Ishikawa (cell line): ENCODE measurements around the gene KIF12.

Source experiments
- CEBPB ChIP-seq: IDR thresholded peaks from 2 replicates; pipeline ENCODE4 v1.6.1; 2012
- CREB1 ChIP-seq: IDR thresholded peaks from 2 replicates; pipeline ENCODE4 v1.6.1; 2012; ENCODE audit warnings: low read depth
- EGR1 ChIP-seq: IDR thresholded peaks from 2 replicates; pipeline ENCODE4 v1.6.1; 2012
- EP300 ChIP-seq: IDR thresholded peaks from 2 replicates; pipeline ENCODE4 v1.6.1; 2012; ENCODE audit warnings: borderline replicate concordance
- FOXM1 ChIP-seq: IDR thresholded peaks from 2 replicates; pipeline ENCODE4 v1.6.1; 2012; ENCODE audit warnings: low read depth, borderline replicate concordance
- MAX ChIP-seq: IDR thresholded peaks from 2 replicates; pipeline ENCODE4 v1.6.1; 2012
- NFIC ChIP-seq: IDR thresholded peaks from 2 replicates; pipeline ENCODE4 v1.6.1; 2012
- RAD21 ChIP-seq: IDR thresholded peaks from 2 replicates; pipeline ENCODE4 v1.6.1; 2012; ENCODE audit warnings: low read depth
- REST ChIP-seq: IDR thresholded peaks from 2 replicates; pipeline ENCODE4 v1.6.1; 2012; ENCODE audit warnings: low read depth, mild to moderate bottlenecking
- TAF1 ChIP-seq: IDR thresholded peaks from 2 replicates; pipeline ENCODE4 v1.6.1; 2012; ENCODE audit warnings: low read depth, mild to moderate bottlenecking
- TCF12 ChIP-seq: IDR thresholded peaks from 2 replicates; pipeline ENCODE4 v1.6.1; 2012; ENCODE audit warnings: low read depth
- TEAD4 ChIP-seq: IDR thresholded peaks from 2 replicates; pipeline ENCODE4 v1.6.1; 2012
- USF1 ChIP-seq: IDR thresholded peaks from 2 replicates; pipeline ENCODE4 v1.6.1; 2012
- YY1 ChIP-seq: IDR thresholded peaks from 2 replicates; pipeline ENCODE4 v1.6.1; 2012; ENCODE audit warnings: low read depth
- ZBTB7A ChIP-seq: IDR thresholded peaks from 2 replicates; pipeline ENCODE4 v1.6.1; 2012; ENCODE audit warnings: low read depth

KIF12 gene

GRCh38 chr9:114098936-114099668 lies at the start of gene KIF12:
Gene KIF12, minus strand, starts transcription at chr9:114099292. Its CDS starts 16 bp downstream, at chr9:114099276.
- TF ChIP-seq REST (no peak), RAD21 (no peak), MAX (0 out of 2 replicates have a peak, but pooled peaks have one; percentile 37), TCF12 (no peak)

GRCh38 chr9:114146735-114147134 lies 47.6 kb upstream of the KIF12 start:
- TF ChIP-seq TAF1 (no peak), TEAD4 (no peak), EP300 (no peak), CREB1 (no peak), MAX (no peak), YY1 (no peak), EGR1 (no peak), CEBPB (no peak), REST (no peak), RAD21 (no peak), NFIC (no peak), ZBTB7A (no peak), FOXM1 (no peak), USF1 (no peak), TCF12 (no peak)

GRCh38 chr9:114143234-114143633 lies 44.1 kb upstream of the KIF12 start:
- TF ChIP-seq RAD21 (no peak), TCF12 (no peak)

- no peak for TF ChIP-seq YY1
- no peak for TF ChIP-seq REST
- TF ChIP-seq RAD21, result no peak
- no peak for TF ChIP-seq EGR1
Observed at GRCh38 chr9:114141553-114142402, 42.7 kb upstream of the KIF12 start.

GRCh38 chr9:114140850-114141249 lies 41.8 kb upstream of the KIF12 start:
- TF ChIP-seq TCF12, result no peak
- no peak for TF ChIP-seq MAX
- TF ChIP-seq USF1, result no peak
- no peak for TF ChIP-seq REST
- TF ChIP-seq YY1, result no peak
- no peak for TF ChIP-seq RAD21
- TF ChIP-seq NFIC, result no peak
